PC-3 (cell line): ENCODE results near the gene ARHGAP15.

Source experiments
- EZH2 ChIP-seq: fragments of 300-600 bp; sonication (generic); IDR thresholded peaks from one replicate; pipeline ENCODE4 v1.6.1; 2017; ENCODE audit warnings: antibody characterized with exemption, mild to moderate bottlenecking, low read length; ENCODE audit not compliant: unreplicated experiment
- TF ChIP-seq, protein P1 (sequence below): fragments of 300-600 bp; sonication (generic); conservative IDR thresholded peaks from 2 replicates; pipeline ENCODE4 v1.5.1; 2017; ENCODE audit warnings: antibody characterized with exemption, low read depth, mild to moderate bottlenecking, low read length

DNA sequence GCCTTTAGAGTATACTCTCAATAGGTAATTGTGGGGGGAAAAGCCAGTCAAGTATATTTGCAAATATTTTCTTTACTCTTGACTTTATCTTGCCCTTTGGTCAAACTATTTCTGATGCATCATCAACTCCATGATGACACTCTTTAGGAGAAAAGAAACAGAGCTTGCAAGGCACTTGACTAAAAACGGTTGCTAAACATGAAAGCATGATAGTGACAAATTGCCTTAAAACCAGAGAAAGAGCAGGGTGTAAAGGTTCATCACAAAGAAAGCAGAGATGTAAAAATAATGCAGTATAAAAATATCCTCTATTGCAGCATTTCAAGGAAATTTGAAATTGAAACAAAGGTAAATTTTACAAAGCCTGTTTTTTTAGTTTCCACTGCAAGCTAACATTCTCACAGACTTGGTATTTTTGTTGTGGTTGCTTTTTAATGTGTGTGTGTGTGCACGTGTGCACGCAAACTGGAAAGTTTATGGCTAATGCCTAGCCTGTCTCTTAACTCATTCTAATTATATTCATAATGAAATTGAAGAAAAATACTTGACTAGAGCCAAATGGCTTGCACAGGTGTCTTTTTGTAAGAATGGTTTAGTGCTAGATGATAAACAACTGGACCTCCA is 503.6 kb downstream of the ARHGAP15 start:
- no peak for TF ChIP-seq EZH2
- TF ChIP-seq, protein P1, sequence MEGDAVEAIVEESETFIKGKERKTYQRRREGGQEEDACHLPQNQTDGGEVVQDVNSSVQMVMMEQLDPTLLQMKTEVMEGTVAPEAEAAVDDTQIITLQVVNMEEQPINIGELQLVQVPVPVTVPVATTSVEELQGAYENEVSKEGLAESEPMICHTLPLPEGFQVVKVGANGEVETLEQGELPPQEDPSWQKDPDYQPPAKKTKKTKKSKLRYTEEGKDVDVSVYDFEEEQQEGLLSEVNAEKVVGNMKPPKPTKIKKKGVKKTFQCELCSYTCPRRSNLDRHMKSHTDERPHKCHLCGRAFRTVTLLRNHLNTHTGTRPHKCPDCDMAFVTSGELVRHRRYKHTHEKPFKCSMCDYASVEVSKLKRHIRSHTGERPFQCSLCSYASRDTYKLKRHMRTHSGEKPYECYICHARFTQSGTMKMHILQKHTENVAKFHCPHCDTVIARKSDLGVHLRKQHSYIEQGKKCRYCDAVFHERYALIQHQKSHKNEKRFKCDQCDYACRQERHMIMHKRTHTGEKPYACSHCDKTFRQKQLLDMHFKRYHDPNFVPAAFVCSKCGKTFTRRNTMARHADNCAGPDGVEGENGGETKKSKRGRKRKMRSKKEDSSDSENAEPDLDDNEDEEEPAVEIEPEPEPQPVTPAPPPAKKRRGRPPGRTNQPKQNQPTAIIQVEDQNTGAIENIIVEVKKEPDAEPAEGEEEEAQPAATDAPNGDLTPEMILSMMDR, result no peak
